ENCODE results near the gene LPCAT2.
A peak's percentile ranks its signal among the peaks of the same experiment; 100 is the strongest.

The LPCAT2 gene

GRCh38 chr16:55503726-55504550, 4.9 kb upstream of the LPCAT2 start:
- DNase-seq: no peak

- DNase-seq: no peak
Observed at GRCh38 chr16:55505333-55506015, 3.4 kb upstream of the LPCAT2 start.

GRCh38 chr16:55506083-55506482, 2.8 kb upstream of the LPCAT2 start:
- no peak for DNase-seq

GRCh38 chr16:55506708-55507107, 2.2 kb upstream of the LPCAT2 start:
- DNase-seq: no peak

GRCh38 chr16:55508271-55508921, 476 bp upstream of the LPCAT2 start:
- DNase-seq: no peak

GRCh38 chr16:55510185-55510805, 1.4 kb downstream of the LPCAT2 start:
- no peak for DNase-seq

GRCh38 chr16:55512941-55513340, 4.1 kb downstream of the LPCAT2 start:
- no peak for DNase-seq

GRCh38 chr16:55513616-55514015, 4.7 kb downstream of the LPCAT2 start:
- no peak for DNase-seq

GRCh38 chr16:55515111-55515510, 6.2 kb downstream of the LPCAT2 start:
- no peak for DNase-seq

GRCh38 chr16:55521792-55522191, 12.9 kb downstream of the LPCAT2 start:
- no peak for DNase-seq

- no peak for DNase-seq
Observed at GRCh38 chr16:55526441-55526840, 17.6 kb downstream of the LPCAT2 start.

- DNase-seq: no peak
Observed at GRCh38 chr16:55527885-55528284, 19.0 kb downstream of the LPCAT2 start.

GRCh38 chr16:55529018-55529417, 20.1 kb downstream of the LPCAT2 start:
- DNase-seq: no peak

GRCh38 chr16:55530316-55530856, 21.5 kb downstream of the LPCAT2 start:
- no peak for DNase-seq

- no peak for DNase-seq
Observed at GRCh38 chr16:55532227-55532626, 23.4 kb downstream of the LPCAT2 start.

- DNase-seq: no peak
Observed at GRCh38 chr16:55534756-55535155, 25.9 kb downstream of the LPCAT2 start.

GRCh38 chr16:55539049-55539448, 30.2 kb downstream of the LPCAT2 start:
- DNase-seq: no peak

GRCh38 chr16:55539488-55539887, 30.6 kb downstream of the LPCAT2 start:
- no peak for DNase-seq

GRCh38 chr16:55540221-55540620, 31.3 kb downstream of the LPCAT2 start:
- DNase-seq: no peak

- DNase-seq: no peak
Observed at GRCh38 chr16:55542459-55543082, 33.7 kb downstream of the LPCAT2 start.

GRCh38 chr16:55543472-55543871, 34.6 kb downstream of the LPCAT2 start:
- DNase-seq: peak; percentile 44

- DNase-seq: no peak
Observed at GRCh38 chr16:55552621-55553020, 43.7 kb downstream of the LPCAT2 start.

- DNase-seq: no peak
Observed at GRCh38 chr16:55555436-55555835, 46.6 kb downstream of the LPCAT2 start.

All from NCI-H1105 treated with DMSO at 0.1 percent for 48 hours (cell line).